GM21360 (cell line): ENCODE data around the gene TAF15.

Experiments
- ATAC-seq: cut with Tn5 transposase; IDR thresholded peaks from one replicate; pipeline ENCODE4 v1.9.1; 2021; ENCODE audit warnings: mild to moderate bottlenecking, moderate library complexity; ENCODE audit not compliant: unreplicated experiment

Gene TAF15

GRCh38 chr17:35895636-35896587 is 86.6 kb downstream of the TAF15 start:
- ATAC-seq = no peak
